ENCODE measurements around the gene CEP57. TPM values are rescaled to one million over a fixed set of nuclear protein-coding genes. Genes with fewer than 3 reads are reported as not detected.

CEP57 gene
- polyA plus RNA-seq (12.0 to 27.1 TPM (median 16.9 TPM) in 3 replicates), polyA minus RNA-seq (3.2 to 20.3 TPM (median 4.7 TPM) in 3 replicates)
- polyA plus RNA-seq (2011; ENCODE audit: low read depth), result 50.6 TPM
- polyA plus RNA-seq (2011; cell fraction: cytosol; rRNA removed), result 9.4 and 17.8 TPM in 2 replicates
- 13.3 and 16.0 TPM in 2 replicates for polyA plus RNA-seq (2011; cell fraction: nucleus; rRNA removed)
- polyA plus RNA-seq (2012; ENCODE audit: low replicate concordance), result 14.3 and 15.6 TPM in 2 replicates
- 13.8 TPM for polyA minus RNA-seq (2011; cell fraction: cytosol; rRNA and poly(A)+ RNA removed)
- 6.4 and 10.1 TPM in 2 replicates for polyA minus RNA-seq (2011; cell fraction: nucleus; rRNA and poly(A)+ RNA removed)

DNA sequence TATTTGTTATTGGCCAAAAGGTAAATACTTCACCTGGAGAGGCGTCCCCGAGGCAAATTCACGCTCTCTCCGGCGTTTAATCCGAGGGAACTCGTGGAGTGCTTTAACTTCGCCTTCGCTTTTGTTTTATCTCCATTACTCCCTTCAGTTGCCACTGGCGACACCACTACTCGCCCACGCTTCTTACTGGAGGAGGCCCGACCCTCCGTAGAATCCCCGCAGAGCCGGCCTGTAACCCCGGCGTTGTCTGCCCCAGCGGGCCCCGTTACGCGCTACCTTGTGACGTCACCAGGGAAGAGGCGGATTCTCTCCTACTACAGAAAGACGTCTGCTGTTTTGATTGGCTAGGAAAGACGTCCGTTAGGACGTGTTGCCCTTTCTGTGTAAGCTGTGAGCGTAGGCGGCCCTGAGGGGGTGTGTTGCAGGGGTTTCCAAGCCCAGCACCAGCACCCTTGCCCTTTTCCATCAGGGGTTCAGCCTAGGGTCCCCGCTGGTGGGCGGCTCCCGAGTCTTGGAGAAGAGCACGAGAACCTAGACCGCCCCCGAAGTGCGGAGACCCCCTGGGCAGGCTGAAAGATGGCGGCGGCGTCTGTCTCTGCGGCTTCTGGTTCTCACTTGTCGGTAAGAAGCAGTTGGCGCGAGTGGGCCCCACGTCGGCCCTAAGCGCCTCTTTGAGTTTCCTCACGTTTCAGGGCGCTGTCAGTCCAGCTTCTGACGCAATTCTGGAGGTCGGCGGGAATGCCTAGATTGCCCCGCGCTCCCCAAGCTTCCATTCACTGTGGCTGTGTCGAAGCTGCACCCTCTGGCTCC, at the start of gene CEP57:
CEP57 (plus strand) TSS at position 376 of the 810 bp plus-strand sequence; CDS start at position 577, 201 bp downstream.
- peak within 1 kb of the TSS; percentile 80 to 94 (median 94) for H3K4me3 ChIP-seq (ENCODE audit: control insufficient read depth in 2 of 3, extremely low read depth in 1 of 3, insufficient read depth in 2 of 3, low read depth in 1 of 3, low read length in 3 of 3)
- dilution Hi-C loops (cut with MboI; ENCODE audit: extremely low pct_ligation_motif_present, low sequenced_read_pairs), result no loop called here
- peak within 1 kb of the TSS; percentile 95 for H3K9ac ChIP-seq (ENCODE audit: control insufficient read depth, extremely low read depth, insufficient read depth, low read length)
- H3K9me3 ChIP-seq (ENCODE audit: control insufficient read depth, low read depth, low read length), result no peaks in the 10 kb centered on the region
- peak; percentile 73 for FAIRE-seq
- DNase-seq (ENCODE audit: low read depth, low spot score), result peak; percentile 88
- TF ChIP-seq, protein P1, sequence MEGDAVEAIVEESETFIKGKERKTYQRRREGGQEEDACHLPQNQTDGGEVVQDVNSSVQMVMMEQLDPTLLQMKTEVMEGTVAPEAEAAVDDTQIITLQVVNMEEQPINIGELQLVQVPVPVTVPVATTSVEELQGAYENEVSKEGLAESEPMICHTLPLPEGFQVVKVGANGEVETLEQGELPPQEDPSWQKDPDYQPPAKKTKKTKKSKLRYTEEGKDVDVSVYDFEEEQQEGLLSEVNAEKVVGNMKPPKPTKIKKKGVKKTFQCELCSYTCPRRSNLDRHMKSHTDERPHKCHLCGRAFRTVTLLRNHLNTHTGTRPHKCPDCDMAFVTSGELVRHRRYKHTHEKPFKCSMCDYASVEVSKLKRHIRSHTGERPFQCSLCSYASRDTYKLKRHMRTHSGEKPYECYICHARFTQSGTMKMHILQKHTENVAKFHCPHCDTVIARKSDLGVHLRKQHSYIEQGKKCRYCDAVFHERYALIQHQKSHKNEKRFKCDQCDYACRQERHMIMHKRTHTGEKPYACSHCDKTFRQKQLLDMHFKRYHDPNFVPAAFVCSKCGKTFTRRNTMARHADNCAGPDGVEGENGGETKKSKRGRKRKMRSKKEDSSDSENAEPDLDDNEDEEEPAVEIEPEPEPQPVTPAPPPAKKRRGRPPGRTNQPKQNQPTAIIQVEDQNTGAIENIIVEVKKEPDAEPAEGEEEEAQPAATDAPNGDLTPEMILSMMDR (optimal IDR thresholded peaks at IDR 0.05 in 1 of 3, IDR thresholded peaks at IDR 0.05 in 1 of 3, conservative IDR thresholded peaks at IDR 0.05 in 1 of 3; ENCODE audit: extremely low read depth in 1 of 3, insufficient read depth in 2 of 3, low read length in 3 of 3), result no peak
- no peak for TF ChIP-seq EZH2 (IDR thresholded peaks at IDR 0.05; ENCODE audit: low read length)
- H3K9me1 ChIP-seq (ENCODE audit: control insufficient read depth, extremely low read depth, insufficient read depth, low read length), result no peaks in the 10 kb centered on the region
- peaks cover 17% of the 10 kb centered on the region for H3K4me1 ChIP-seq (ENCODE audit: control insufficient read depth, extremely low read depth, insufficient read depth, low read length)
- peak within 1 kb of the TSS; percentile 96 for H3K4me2 ChIP-seq (ENCODE audit: control insufficient read depth, extremely low read depth, insufficient read depth, low read depth, low read length)
- peak within 1 kb of the TSS; percentile 96 for H3K27ac ChIP-seq (ENCODE audit: control insufficient read depth, insufficient read depth, low read length)
- H2AFZ ChIP-seq (ENCODE audit: control insufficient read depth, low read length), result peak within 1 kb of the TSS; percentile 87
- no peaks in the 10 kb centered on the region for H3K27me3 ChIP-seq (ENCODE audit: control insufficient read depth, extremely low read depth, insufficient read depth, low read length)
- no peaks in the 10 kb centered on the region for H4K20me1 ChIP-seq (ENCODE audit: control insufficient read depth, extremely low read depth, insufficient read depth, low read length)
- H3K79me2 ChIP-seq (ENCODE audit: control insufficient read depth, insufficient read depth, low read length), result peaks cover 49% of the 10 kb centered on the region
- peaks cover 0 to 2% of the 10 kb centered on the region in 2 experiments for H3K36me3 ChIP-seq (ENCODE audit: control insufficient read depth in 2 of 2, extremely low read depth in 1 of 2, insufficient read depth in 2 of 2, low read length in 2 of 2)

DNA sequence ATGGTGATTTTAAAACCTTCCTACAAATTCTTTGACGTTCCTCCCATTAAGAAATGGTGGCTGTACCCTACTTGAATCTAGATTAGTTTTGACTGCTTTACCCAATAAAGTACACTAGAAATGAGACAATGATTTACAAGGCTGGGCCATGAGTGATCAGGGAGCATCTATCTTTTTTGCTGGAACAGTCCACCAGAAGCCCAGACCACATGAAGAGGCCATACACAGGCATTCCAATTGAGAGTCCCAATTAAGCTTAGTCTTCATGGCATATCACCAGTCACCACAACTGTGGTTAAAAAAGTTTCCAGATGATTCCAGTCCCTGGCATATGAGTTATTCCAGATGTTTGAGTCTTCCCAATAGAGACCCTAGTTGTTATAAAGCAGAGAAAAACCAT, 40.2 kb upstream of the CEP57 start:
- Histone ChIP-seq H4K20me1 (ENCODE audit: control insufficient read depth, extremely low read depth, insufficient read depth, low read length) (no peaks in the 10 kb centered on the region), H3K79me2 (ENCODE audit: control insufficient read depth, insufficient read depth, low read length) (no peaks in the 10 kb centered on the region), H3K9me1 (ENCODE audit: control insufficient read depth, extremely low read depth, insufficient read depth, low read length) (no peaks in the 10 kb centered on the region), H3K27me3 (ENCODE audit: control insufficient read depth, extremely low read depth, insufficient read depth, low read length) (no peaks in the 10 kb centered on the region), H3K36me3 (ENCODE audit: control insufficient read depth in 2 of 2, extremely low read depth in 1 of 2, insufficient read depth in 2 of 2, low read length in 2 of 2) (no peaks in the 10 kb centered on the region), H2AFZ (ENCODE audit: control insufficient read depth, low read length) (no peak overlapping the region), H3K4me2 (ENCODE audit: control insufficient read depth, extremely low read depth, insufficient read depth, low read depth, low read length) (no peak overlapping the region), H3K9me3 (ENCODE audit: control insufficient read depth, low read depth, low read length) (no peaks in the 10 kb centered on the region), H3K27ac (ENCODE audit: control insufficient read depth, insufficient read depth, low read length) (no peak overlapping the region), H3K9ac (ENCODE audit: control insufficient read depth, extremely low read depth, insufficient read depth, low read length) (no peak overlapping the region), H3K4me1 (ENCODE audit: control insufficient read depth, extremely low read depth, insufficient read depth, low read length) (no peaks in the 10 kb centered on the region), H3K4me3 (ENCODE audit: control insufficient read depth in 2 of 3, extremely low read depth in 1 of 3, insufficient read depth in 2 of 3, low read depth in 1 of 3, low read length in 3 of 3) (no peak overlapping the region)
- dilution Hi-C loops (cut with MboI; ENCODE audit: extremely low pct_ligation_motif_present, low sequenced_read_pairs), result no loop called here
- FAIRE-seq (no peak), DNase-seq (ENCODE audit: low read depth, low spot score) (no peak)
- no peak for TF ChIP-seq EZH2 (IDR thresholded peaks at IDR 0.05; ENCODE audit: low read length)
- TF ChIP-seq, protein P1 (optimal IDR thresholded peaks at IDR 0.05 in 1 of 3, IDR thresholded peaks at IDR 0.05 in 1 of 3, conservative IDR thresholded peaks at IDR 0.05 in 1 of 3; ENCODE audit: extremely low read depth in 1 of 3, insufficient read depth in 2 of 3, low read length in 3 of 3), result no peak
